IMR-90 (cell line): ENCODE data around the gene TCIRG1. TPM values are rescaled to one million over a fixed set of nuclear protein-coding genes. Genes with fewer than 3 reads are reported as not detected.
"Not testable (repeated sequence)": the region's sequence is repeated elsewhere in the genome, so short reads cannot be mapped to it uniquely, and the experiment has no call there.

Experiments
- ATAC-seq: fragments of 200-7000 bp; cut with Tn5 transposase; 2 replicates; pipeline ENCODE4 v1.9.1; 2020; ENCODE audit warnings: low read depth, mild to moderate bottlenecking, moderate library complexity
- BruUV-seq: library from RNA; stranded (reverse); fragments of 400-500 nt; replicated peaks from 2 replicates; lab custom pipeline; 2021; lab: Mats Ljungman, UMichigan
- CTCF ChIA-PET: fragments of 300-600 bp; formaldehyde crosslinking; extraction: SDS; loops from one replicate; lab custom pipeline; 2021; ENCODE audit warnings: antibody characterized with exemption; lab: Yijun Ruan, JAX
- POLR2A ChIA-PET: fragments of 300-600 bp; sonication (Branson Sonifier 250); formaldehyde crosslinking; loops from one replicate; lab custom pipeline; 2022; ENCODE audit warnings: antibody characterized with exemption; ENCODE audit not compliant: unreplicated experiment; lab: Charles Lee
- DNase-seq: peaks from one replicate; pipeline ENCODE4 v3.0.0; 2013
- H2AFZ ChIP-seq: replicated peaks from 2 replicates; pipeline ENCODE3; 2013; ENCODE audit warnings: low read length, mild to moderate bottlenecking; ENCODE audit not compliant: poor library complexity
- H2AK5ac ChIP-seq: 2 replicates; pipeline ENCODE4 v1.6.1; 2013; ENCODE audit warnings: low read depth, low read length, inconsistent platforms
- H2AK9ac ChIP-seq: replicated peaks from 2 replicates; pipeline ENCODE3; 2013; ENCODE audit warnings: mild to moderate bottlenecking, low read depth, low read length, moderate library complexity; ENCODE audit not compliant: poor library complexity
- H2BK120ac ChIP-seq: 2 replicates; pipeline ENCODE4 v1.6.1; 2013; ENCODE audit warnings: low read depth, low read length, inconsistent platforms
- H2BK15ac ChIP-seq: 3 replicates; pipeline ENCODE4 v1.6.1; 2013; ENCODE audit warnings: low read depth, low read length, inconsistent platforms
- H2BK20ac ChIP-seq: 2 replicates; pipeline ENCODE4 v1.6.1; 2013; ENCODE audit warnings: low read depth, mild to moderate bottlenecking, inconsistent platforms, low read length, moderate library complexity
- H2BK5ac ChIP-seq: 2 replicates; pipeline ENCODE4 v1.6.1; 2013; ENCODE audit warnings: mild to moderate bottlenecking, low read depth, low read length, inconsistent platforms; ENCODE audit not compliant: poor library complexity, severe bottlenecking
- H3K14ac ChIP-seq: replicated peaks from 2 replicates; pipeline ENCODE4 v1.6.1; 2013; ENCODE audit warnings: low read depth, low read length, inconsistent platforms
- H3K18ac ChIP-seq: 2 replicates; pipeline ENCODE4 v1.6.1; 2013; ENCODE audit warnings: low read depth, low read length, control low read depth
- H3K23ac ChIP-seq: 2 replicates; pipeline ENCODE4 v1.6.1; 2013; ENCODE audit warnings: low read depth, low read length, inconsistent platforms
- H3K27ac ChIP-seq: 2 replicates; pipeline ENCODE4 v1.5.1; 2013; ENCODE audit warnings: mild to moderate bottlenecking, control low read depth, low read length; ENCODE audit not compliant: insufficient read depth
- H3K27me3 ChIP-seq: 2 replicates; pipeline ENCODE4 v1.6.1; 2013; ENCODE audit warnings: low read length; ENCODE audit not compliant: control insufficient read depth, insufficient read depth
- H3K36me3 ChIP-seq: 2 replicates; pipeline ENCODE4 v1.6.1; 2013; ENCODE audit warnings: low read length, mixed read lengths; ENCODE audit not compliant: control insufficient read depth, insufficient read depth
- H3K4ac ChIP-seq: 2 replicates; pipeline ENCODE4 v1.6.1; 2013; ENCODE audit warnings: low read depth, low read length, inconsistent platforms
- H3K4me1 ChIP-seq: 2 replicates; pipeline ENCODE4 v1.6.1; 2013; ENCODE audit warnings: low read length, mixed read lengths; ENCODE audit not compliant: control insufficient read depth, insufficient read depth
- H3K4me2 ChIP-seq: 2 replicates; pipeline ENCODE4 v1.6.1; 2013; ENCODE audit warnings: low read depth, mild to moderate bottlenecking, control low read depth, low read length, moderate library complexity
- H3K4me3 ChIP-seq: 2 replicates; pipeline ENCODE4 v1.5.1; 2013; ENCODE audit warnings: low read depth, mild to moderate bottlenecking, control low read depth, low read length, moderate library complexity; ENCODE audit not compliant: insufficient read depth
- H3K56ac ChIP-seq: 2 replicates; pipeline ENCODE4 v1.6.1; 2013; ENCODE audit warnings: low read length, inconsistent platforms; ENCODE audit not compliant: insufficient read depth; ENCODE audit errors: extremely low read depth
- H3K79me1 ChIP-seq, 2 experiments: 2 replicates each; pipeline ENCODE4 v1.6.1; 2013; ENCODE audit warnings: low read length in 2 of 2, inconsistent platforms in 1 of 2, low read depth in 1 of 2
- H3K9ac ChIP-seq: 2 replicates; pipeline ENCODE4 v1.6.1; 2013; ENCODE audit warnings: low read depth, low read length, control low read depth
- H3K9me1 ChIP-seq: 2 replicates; pipeline ENCODE4 v1.6.1; 2013; ENCODE audit warnings: low read length, inconsistent platforms; ENCODE audit not compliant: insufficient read depth
- H3K9me3 ChIP-seq: 2 replicates; pipeline ENCODE4 v1.6.1; 2013; ENCODE audit warnings: low read length; ENCODE audit not compliant: control insufficient read depth, insufficient read depth
- H4K20me1 ChIP-seq: 2 replicates; pipeline ENCODE4 v1.6.1; 2013; ENCODE audit warnings: low read length, inconsistent platforms; ENCODE audit not compliant: insufficient read depth
- H4K5ac ChIP-seq: 2 replicates; pipeline ENCODE4 v1.6.1; 2013; ENCODE audit warnings: mild to moderate bottlenecking, low read depth, low read length, control low read depth
- H4K8ac ChIP-seq, 2 experiments: 2 replicates each; pipeline ENCODE4 v1.6.1; 2013; ENCODE audit warnings: low read depth in 2 of 2, low read length in 2 of 2, control low read depth in 1 of 2, inconsistent platforms in 1 of 2
- H4K91ac ChIP-seq: 2 replicates; pipeline ENCODE4 v1.6.1; 2013; ENCODE audit warnings: low read depth, low read length, inconsistent platforms; ENCODE audit not compliant: insufficient read depth
- WGBS, 2 experiments: methylation state at CpG; one replicate each; pipeline versions ENCODE4 v1.1.5 to v1.1.7; 2013; ENCODE audit warnings: missing lambda C conversion rate in 2 of 2; ENCODE audit not compliant: insufficient read length in 1 of 2; ENCODE audit errors: extremely low coverage in 2 of 2; 5-methylcytosine and 5-hydroxymethylcytosine counted together
- dilution Hi-C: fragments of 300-500 bp; cut with HindIII; formaldehyde crosslinking; loops from one replicate; pipeline ENCODE4 v1.14.3; 2018; ENCODE audit warnings: low sequenced_read_pairs; ENCODE audit not compliant: unreplicated experiment
- in situ Hi-C: fragments of 300-500 bp; cut with MboI; formaldehyde crosslinking; loops from 3 replicates; pipeline ENCODE4 v1.14.3; 2019; ENCODE audit warnings: low sequenced_read_pairs, inconsistent platforms, mixed read lengths
- intact Hi-C: fragments of 100-400 bp; cut with micrococcal nuclease; formaldehyde crosslinking; loops from 2 replicates; pipeline ENCODE4 v1.10.0; 2022
- polyA plus RNA-seq, 3 experiments: library from polyadenylated mRNA; depleted of rRNA; stranded (reverse); fragments of >200 nt; gene quantifications; 2 replicates each; pipeline ENCODE4 v1.2.3, GENCODE V29; 2012; ENCODE audit warnings: low replicate concordance in 1 of 3
- total RNA-seq: library from RNA; depleted of rRNA; stranded (reverse); fragments of >200 nt; gene quantifications from 2 replicates; pipeline ENCODE4 v1.2.3, GENCODE V29; 2012

Gene TCIRG1
- total and polyA plus RNA-seq, 2 of the 4 experiments (the other 2 are of a cell fraction), result 25.3 to 117 TPM

DNA sequence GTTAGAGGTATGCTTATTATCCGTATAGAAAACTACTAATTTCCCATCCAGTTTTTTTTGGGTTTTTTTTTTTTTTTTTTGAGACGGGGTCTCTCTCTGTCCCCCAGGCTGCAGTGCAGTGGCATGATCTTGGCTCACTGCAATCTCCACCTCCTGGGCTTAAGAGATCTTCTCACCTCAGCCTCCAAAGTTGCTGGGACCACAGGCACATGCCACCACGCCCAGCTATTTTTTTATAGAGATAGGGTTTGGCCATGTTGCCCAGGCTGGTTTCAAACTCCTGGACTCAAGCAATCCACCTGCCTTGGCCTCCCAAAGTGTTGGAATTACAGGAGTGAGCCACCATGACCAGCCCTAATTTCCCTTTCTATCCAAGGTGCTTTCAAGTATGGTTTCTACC lies 54.1 kb downstream of the TCIRG1 start:
- H2AK5ac ChIP-seq, BruUV-seq, H3K9me1 ChIP-seq, H3K36me3 ChIP-seq, H2BK15ac ChIP-seq, H4K91ac ChIP-seq, H3K18ac ChIP-seq, in situ Hi-C loops, H2BK5ac ChIP-seq, H3K9ac ChIP-seq, H4K20me1 ChIP-seq, H3K4me1 ChIP-seq, ATAC-seq, DNase-seq, H4K8ac ChIP-seq, H3K9me3 ChIP-seq, H3K14ac ChIP-seq, H3K27me3 ChIP-seq, H3K4me2 ChIP-seq, H3K27ac ChIP-seq, H3K79me1 ChIP-seq, H4K5ac ChIP-seq, H3K23ac ChIP-seq, H3K56ac ChIP-seq, H3K4ac ChIP-seq, H2BK120ac ChIP-seq, intact Hi-C loops, H2AK9ac ChIP-seq, dilution Hi-C loops, H3K4me3 ChIP-seq, H2BK20ac ChIP-seq, CTCF ChIA-PET, H2AFZ ChIP-seq: not testable (repeated sequence)
- WGBS, 2 experiments, result no CpG with 5 or more reads among the region's 3 CpGs
- POLR2A ChIA-PET, result interaction anchor here (0.5 kb wide), 1 partner anchor 48 kb away, joined by 3 read pairs; no protein-coding TSS in a partner anchor
